ENCODE results near the gene ACAD11. TPM values are rescaled to one million over a fixed set of nuclear protein-coding genes. Genes with fewer than 3 reads are reported as not detected.

Gene ACAD11
- total and polyA plus RNA-seq, 12 donors = 7.6 to 31.2 (median 22.2) TPM

DNA sequence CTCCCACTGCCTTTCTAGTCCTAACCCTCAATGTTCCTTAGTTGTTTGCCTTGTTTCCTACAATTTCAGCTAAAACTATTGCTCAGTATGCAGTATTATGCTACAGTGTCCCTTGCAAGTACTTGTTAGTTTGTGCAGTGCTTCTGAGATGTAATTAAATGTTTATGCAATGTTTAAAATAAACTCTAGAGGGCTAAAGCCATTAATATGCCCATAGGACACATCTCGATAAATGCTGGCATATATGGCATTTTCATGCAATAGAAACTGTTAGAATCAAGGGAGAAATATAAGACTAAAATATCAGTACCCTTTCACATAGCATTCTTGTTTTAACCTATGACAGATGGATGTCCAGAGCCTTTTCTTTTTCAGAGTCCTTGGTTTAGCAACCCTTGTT, 122.3 kb downstream of the ACAD11 start:
- ATAC-seq (no peak), DNase-seq (no peak)
- H3K27me3 ChIP-seq = no peaks in the 10 kb centered on the region
- H3K36me3 ChIP-seq = peaks cover 0 to 95% (median 29%) of the 10 kb centered on the region in 9 donors
- WGBS, 2 donors = 85 to 95% methylated on average over 1 of the region's 1 CpG
- peaks cover 0 to 9% (median 0%) of the 10 kb centered on the region in 9 donors for H3K4me1 ChIP-seq
- intact Hi-C loops (cut with DNase I) = loop anchor here in 4 of 10 donors (2.0 to 5.0 kb wide), 2 partner anchors 105 to 106 kb away; no protein-coding TSS in a partner anchor
- H3K4me3 ChIP-seq = no peak overlapping the region
- H3K9me3 ChIP-seq = no peaks in the 10 kb centered on the region
- no peak overlapping the region for H3K27ac ChIP-seq
- TF ChIP-seq, protein P1, sequence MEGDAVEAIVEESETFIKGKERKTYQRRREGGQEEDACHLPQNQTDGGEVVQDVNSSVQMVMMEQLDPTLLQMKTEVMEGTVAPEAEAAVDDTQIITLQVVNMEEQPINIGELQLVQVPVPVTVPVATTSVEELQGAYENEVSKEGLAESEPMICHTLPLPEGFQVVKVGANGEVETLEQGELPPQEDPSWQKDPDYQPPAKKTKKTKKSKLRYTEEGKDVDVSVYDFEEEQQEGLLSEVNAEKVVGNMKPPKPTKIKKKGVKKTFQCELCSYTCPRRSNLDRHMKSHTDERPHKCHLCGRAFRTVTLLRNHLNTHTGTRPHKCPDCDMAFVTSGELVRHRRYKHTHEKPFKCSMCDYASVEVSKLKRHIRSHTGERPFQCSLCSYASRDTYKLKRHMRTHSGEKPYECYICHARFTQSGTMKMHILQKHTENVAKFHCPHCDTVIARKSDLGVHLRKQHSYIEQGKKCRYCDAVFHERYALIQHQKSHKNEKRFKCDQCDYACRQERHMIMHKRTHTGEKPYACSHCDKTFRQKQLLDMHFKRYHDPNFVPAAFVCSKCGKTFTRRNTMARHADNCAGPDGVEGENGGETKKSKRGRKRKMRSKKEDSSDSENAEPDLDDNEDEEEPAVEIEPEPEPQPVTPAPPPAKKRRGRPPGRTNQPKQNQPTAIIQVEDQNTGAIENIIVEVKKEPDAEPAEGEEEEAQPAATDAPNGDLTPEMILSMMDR (IDR thresholded peaks at IDR 0.05) = no peak

DNA sequence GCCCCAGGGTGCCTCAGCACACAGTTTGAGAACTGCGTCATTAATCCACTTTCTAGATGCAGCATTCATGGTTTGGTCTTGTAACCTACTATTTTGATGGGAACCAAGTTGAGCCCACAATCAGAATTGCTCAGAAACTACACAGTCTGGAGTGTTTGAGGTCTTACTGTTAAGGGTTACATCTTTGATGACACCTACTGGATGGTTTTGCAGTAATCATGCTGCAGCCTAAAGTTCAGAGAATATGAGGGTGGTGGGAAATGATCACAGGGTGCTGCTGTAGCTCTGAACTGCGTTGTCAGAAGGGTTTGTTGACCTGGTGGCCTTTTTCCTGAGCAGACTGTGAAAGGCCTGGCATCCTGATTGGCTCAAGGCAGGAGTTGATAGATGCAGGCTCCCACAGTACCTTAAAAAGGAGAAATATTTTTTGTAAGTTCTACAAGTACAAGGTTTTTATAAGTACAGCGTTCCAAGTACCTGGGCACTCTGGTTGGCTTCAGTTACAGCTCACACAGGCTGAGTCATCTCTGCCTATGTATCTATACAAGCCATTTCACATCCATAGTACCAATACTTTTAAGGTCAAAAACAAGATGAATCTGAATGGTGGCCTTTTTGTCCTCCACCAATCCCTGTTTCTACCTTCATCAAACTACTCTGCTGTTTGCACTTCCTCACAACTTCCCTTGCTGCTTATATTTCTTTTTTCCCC, 123.0 kb downstream of the ACAD11 start:
- Histone ChIP-seq H3K9me3 (no peaks in the 10 kb centered on the region), H3K27ac (peak overlapping the region in 3 of 10 donors; percentile 17 to 32 (median 20)), H3K4me1 (peaks cover 0 to 9% (median 0%) of the 10 kb centered on the region in 9 donors), H3K36me3 (peaks cover 0 to 95% (median 29%) of the 10 kb centered on the region in 9 donors), H3K27me3 (no peaks in the 10 kb centered on the region), H3K4me3 (no peak overlapping the region)
- WGBS, 2 donors = 89% methylated on average over 3 of the region's 3 CpGs
- intact Hi-C loops (cut with DNase I) = loop anchor here in 6 of 10 donors (1.0 to 5.0 kb wide), 3 partner anchors 106 kb away; no protein-coding TSS in a partner anchor
- TF ChIP-seq, protein P1 (IDR thresholded peaks at IDR 0.05) = no peak
- ATAC-seq (peak in 5 of 8 donors; percentile 8 to 35 (median 12)), DNase-seq (no peak)

DNA sequence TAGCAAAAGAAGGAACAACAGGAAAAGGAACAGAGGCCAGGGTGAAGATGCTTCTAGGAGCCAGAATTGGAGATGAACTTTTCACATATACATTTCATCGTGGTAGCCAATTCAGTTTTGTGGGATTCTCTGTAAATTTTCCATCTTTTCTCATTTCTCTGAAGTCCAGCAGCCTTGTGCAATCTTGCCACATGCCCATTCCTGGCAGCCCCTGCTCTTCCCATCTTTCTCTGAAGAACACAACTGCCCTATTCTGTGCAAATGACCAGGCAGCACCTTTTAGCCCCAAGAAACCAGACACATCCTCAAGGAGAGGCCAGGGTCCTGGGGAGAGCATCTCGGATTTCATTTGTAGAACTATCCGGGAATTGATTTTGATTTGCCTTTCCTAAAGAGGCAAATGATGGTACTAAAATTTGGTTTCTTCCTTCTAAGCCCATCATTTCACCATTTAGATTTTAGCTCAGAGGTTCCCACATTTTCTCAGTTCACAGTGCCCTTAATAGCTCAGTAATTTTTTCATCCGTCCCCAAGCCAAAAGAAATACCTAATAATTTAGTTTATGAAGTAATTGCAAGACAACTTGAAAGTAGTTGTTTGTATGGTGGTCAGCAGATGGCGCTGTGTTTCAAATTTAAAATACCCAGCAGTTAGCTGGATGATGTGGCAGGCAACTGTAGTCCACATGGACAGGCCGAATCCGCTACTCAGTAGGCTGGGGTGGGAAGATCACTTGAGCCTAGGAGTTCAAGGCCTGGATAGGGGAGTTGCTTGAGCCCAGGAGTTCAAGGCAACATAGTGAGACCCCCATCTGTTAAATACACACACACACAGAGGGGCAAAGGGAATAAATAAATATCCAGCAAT, 123.8 kb downstream of the ACAD11 start:
- Histone ChIP-seq H3K27ac (peak overlapping the region in 3 of 10 donors; percentile 17 to 32 (median 20)), H3K9me3 (no peaks in the 10 kb centered on the region), H3K27me3 (no peaks in the 10 kb centered on the region), H3K4me3 (no peak overlapping the region), H3K36me3 (peaks cover 0 to 95% (median 25%) of the 10 kb centered on the region in 9 donors), H3K4me1 (peaks cover 0 to 9% (median 0%) of the 10 kb centered on the region in 9 donors)
- DNase-seq (peak; percentile 16 to 78), ATAC-seq (peak; percentile 81 to 90 (median 88))
- intact Hi-C loops (cut with DNase I) = loop anchor here (1.0 to 5.0 kb wide), 4 partner anchors 99 to 107 kb away; no protein-coding TSS in a partner anchor
- TF ChIP-seq, protein P1 (IDR thresholded peaks at IDR 0.05) = peak; percentile 50 to 79 (median 67)
- WGBS, 2 donors = 59 to 61% methylated on average over 7 of the region's 7 CpGs

DNA sequence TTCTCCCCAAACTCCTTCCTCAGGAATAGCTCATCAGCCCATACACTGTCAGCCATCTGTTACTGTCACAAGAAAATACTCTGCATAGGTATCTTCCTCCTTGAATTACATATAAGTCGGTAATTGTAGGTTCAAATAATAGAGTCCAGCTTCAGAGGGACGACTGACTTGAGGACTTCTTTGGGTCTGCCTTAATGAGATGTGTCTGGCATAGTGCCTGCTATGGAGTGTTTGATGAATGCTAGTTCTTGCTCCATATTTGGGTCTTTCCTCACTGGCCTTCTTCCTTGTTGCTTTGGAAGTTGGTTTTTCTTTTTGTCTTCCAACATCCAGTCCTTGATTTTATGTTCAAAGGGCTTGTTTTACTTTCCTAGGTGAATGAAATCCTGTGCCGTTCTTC, 129.0 kb downstream of the ACAD11 start:
- peaks cover 0 to 99% (median 38%) of the 10 kb centered on the region in 9 donors for H3K36me3 ChIP-seq
- WGBS, 2 donors = 83 to 89% methylated on average over 3 of the region's 3 CpGs

More for the DNA sequence above, 129.0 kb downstream of the ACAD11 start:
- Histone ChIP-seq H3K27me3 (no peaks in the 10 kb centered on the region), H3K4me1 (no peaks in the 10 kb centered on the region), H3K4me3 (no peak overlapping the region), H3K27ac (no peak overlapping the region), H3K9me3 (no peaks in the 10 kb centered on the region)
- intact Hi-C loops (cut with DNase I) = loop anchor here in 1 of 10 donors (5.0 kb wide), 1 partner anchor 122 kb away; no protein-coding TSS in a partner anchor
- ATAC-seq (no peak), DNase-seq (no peak)
- TF ChIP-seq, protein P1 (IDR thresholded peaks at IDR 0.05) = no peak
